ENCODE data around the gene GASK1A.

The GASK1A gene

DNA sequence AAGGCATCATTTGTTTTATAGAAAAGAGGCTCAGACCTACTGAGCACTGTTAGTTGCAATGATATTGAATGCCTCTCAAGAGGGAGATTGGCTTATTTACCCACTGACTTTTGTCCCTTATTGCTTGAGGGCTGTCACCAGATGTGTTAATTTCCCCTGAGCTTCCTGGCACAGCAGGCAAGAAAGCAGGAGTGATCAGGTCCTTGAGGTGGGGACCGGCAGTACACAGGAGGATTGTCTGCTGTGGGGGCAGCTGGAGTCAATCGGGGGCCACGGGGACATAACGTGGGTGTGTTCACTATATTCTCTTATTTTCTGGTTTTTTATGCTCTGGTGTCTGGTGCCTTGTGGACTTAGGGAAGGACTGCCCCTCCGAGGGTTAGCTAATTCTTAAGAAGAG, 44.6 kb downstream of the GASK1A start:
- Mint-ChIP-seq H3K4me3 (no peak overlapping the region), H3K9me3 (peaks cover 11% of the 10 kb centered on the region), H3K36me3 (ENCODE audit: low read depth) (no peaks in the 10 kb centered on the region), H3K27me3 (ENCODE audit: low read depth) (no peaks in the 10 kb centered on the region), H3K4me1 (peaks cover 9% of the 10 kb centered on the region), H3K27ac (no peak overlapping the region)
- TF ChIP-seq, protein P1, sequence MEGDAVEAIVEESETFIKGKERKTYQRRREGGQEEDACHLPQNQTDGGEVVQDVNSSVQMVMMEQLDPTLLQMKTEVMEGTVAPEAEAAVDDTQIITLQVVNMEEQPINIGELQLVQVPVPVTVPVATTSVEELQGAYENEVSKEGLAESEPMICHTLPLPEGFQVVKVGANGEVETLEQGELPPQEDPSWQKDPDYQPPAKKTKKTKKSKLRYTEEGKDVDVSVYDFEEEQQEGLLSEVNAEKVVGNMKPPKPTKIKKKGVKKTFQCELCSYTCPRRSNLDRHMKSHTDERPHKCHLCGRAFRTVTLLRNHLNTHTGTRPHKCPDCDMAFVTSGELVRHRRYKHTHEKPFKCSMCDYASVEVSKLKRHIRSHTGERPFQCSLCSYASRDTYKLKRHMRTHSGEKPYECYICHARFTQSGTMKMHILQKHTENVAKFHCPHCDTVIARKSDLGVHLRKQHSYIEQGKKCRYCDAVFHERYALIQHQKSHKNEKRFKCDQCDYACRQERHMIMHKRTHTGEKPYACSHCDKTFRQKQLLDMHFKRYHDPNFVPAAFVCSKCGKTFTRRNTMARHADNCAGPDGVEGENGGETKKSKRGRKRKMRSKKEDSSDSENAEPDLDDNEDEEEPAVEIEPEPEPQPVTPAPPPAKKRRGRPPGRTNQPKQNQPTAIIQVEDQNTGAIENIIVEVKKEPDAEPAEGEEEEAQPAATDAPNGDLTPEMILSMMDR (IDR thresholded peaks at IDR 0.05; ENCODE audit: unreplicated experiment in 3 of 3) = no peak

DNA sequence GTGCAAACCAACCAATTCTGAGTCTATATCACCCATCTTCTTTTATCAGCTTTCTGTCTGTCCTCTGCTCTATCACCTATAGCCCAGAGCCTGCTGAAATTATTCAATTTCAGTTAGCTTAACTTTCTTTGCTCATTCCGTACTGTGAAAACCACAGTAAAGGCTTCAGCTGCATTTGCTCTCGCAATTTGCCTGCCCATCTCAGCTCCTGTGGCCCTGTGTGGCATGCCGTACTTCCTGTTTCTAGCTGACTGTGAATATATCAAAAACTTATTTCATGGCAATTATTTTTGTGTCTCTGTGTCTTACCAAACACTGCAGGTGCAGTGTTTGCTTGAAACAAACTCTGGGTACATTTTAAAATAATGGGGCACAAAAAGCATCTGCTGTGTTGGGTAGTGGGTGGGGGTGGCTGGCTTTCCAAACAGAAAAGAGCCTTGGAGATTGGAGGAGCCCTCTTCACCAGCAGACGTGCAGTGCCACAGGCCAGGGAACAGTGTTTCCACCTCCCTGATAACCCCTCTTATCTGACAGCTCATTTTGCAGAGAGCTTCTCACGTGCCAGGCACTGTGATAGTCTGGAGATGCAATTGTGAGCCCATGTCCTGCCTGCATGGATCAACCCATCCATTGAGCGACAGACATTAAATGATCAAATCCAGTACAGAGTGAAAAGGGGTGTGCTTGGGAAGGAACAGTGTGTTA, 45.2 kb downstream of the GASK1A start:
- H3K27me3 Mint-ChIP-seq (ENCODE audit: low read depth) = no peaks in the 10 kb centered on the region
- H3K9me3 Mint-ChIP-seq = peaks cover 11% of the 10 kb centered on the region
- H3K27ac Mint-ChIP-seq = no peak overlapping the region
- no peak overlapping the region for H3K4me3 Mint-ChIP-seq
- no peaks in the 10 kb centered on the region for H3K36me3 Mint-ChIP-seq (ENCODE audit: low read depth)
- H3K4me1 Mint-ChIP-seq = peaks cover 9% of the 10 kb centered on the region
- TF ChIP-seq, protein P1 (IDR thresholded peaks at IDR 0.05; ENCODE audit: unreplicated experiment in 3 of 3) = no peak

DNA sequence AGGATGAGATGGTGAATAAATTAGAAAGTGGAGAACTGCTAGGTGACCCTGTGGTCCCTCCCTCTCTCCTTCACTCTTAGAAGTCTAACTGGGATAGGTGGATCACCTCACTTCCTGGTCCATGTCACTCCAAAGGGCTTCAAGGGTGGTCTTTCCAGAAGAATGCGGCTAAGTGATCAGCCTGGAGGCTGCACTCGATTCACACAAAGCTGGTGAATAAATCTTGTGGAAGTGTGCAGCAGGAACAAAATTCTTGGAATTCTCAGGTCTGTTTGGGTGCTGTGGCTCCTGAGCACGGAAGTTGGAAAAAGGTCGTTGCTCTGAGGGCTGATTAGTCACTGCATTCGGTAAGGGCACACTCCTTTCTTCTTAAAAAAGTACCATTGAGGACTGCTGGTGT, 46.3 kb downstream of the GASK1A start:
- H3K9me3 Mint-ChIP-seq = peaks cover 11% of the 10 kb centered on the region
- no peak overlapping the region for H3K4me3 Mint-ChIP-seq
- no peak overlapping the region for H3K27ac Mint-ChIP-seq
- no peaks in the 10 kb centered on the region for H3K36me3 Mint-ChIP-seq (ENCODE audit: low read depth)
- TF ChIP-seq, protein P1 (IDR thresholded peaks at IDR 0.05; ENCODE audit: unreplicated experiment in 3 of 3) = no peak
- no peaks in the 10 kb centered on the region for H3K27me3 Mint-ChIP-seq (ENCODE audit: low read depth)
- peaks cover 9% of the 10 kb centered on the region for H3K4me1 Mint-ChIP-seq

DNA sequence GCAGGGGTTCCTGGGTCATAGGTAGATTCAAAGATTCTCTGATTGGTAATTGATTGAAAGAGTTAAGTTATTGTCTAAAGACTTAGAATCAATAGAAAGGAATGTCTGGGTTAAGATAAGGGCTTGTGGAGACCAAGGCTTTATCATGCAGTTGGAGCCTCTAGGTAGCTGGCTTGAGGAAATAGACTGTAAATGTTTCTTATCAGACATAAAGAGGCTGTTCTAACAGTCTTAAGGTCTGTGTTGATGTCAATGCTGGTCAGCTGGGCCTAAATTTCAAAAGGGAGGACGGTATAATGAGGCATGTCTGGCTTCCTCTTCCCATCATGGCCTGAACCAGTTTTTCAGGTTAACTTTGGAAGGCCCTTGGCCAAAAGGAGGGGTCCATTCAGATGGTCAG, 48.9 kb downstream of the GASK1A start:
- H3K4me1 Mint-ChIP-seq = peaks cover 5% of the 10 kb centered on the region
- H3K4me3 Mint-ChIP-seq = no peak overlapping the region
- no peak overlapping the region for H3K27ac Mint-ChIP-seq
- H3K27me3 Mint-ChIP-seq (ENCODE audit: low read depth) = peaks cover 8% of the 10 kb centered on the region
- TF ChIP-seq, protein P1 (IDR thresholded peaks at IDR 0.05; ENCODE audit: unreplicated experiment in 3 of 3) = no peak
- no peaks in the 10 kb centered on the region for H3K36me3 Mint-ChIP-seq (ENCODE audit: low read depth)
- H3K9me3 Mint-ChIP-seq = no peaks in the 10 kb centered on the region

DNA sequence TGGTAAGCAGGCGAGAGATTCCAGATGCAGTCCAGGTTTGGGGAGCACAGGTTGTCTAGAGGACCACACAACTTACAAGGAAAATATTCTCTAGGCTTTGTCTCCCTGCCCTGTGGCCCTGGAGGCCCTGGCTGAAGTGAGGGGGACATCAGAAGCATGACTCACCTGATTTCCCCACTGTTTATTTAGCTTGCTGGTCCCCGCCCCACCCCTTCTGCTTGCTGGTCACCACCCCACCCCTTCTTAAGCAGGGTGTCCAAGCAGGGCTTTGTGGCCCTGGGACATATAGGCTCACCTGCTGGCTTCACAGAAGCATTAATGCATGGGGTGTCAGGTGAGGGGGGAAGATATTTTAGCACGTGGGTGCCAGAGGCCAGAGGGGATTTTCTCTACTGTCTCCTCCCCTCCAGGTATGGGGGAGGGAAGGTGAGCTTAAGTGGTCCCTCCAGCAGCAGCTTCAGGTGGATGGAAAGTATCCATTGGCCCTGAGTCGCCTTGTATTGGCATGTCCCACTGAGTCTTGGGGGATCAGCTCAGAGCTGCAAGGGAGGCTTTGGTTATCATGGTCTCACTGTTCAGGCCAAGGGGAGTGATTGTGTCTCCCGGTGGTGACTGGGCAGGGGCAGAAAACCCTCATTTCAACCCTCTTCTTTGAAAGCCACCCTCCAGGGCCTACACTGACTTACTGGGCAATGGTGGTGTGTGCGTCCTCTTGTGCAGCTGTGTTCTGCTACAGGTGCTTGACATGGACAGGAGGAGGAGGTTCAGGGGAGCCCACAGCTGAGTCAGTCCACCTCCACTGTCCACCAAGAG, 49.8 kb downstream of the GASK1A start:
- Mint-ChIP-seq H3K4me1 (peaks cover 5% of the 10 kb centered on the region), H3K36me3 (ENCODE audit: low read depth) (no peaks in the 10 kb centered on the region), H3K9me3 (no peaks in the 10 kb centered on the region), H3K27ac (no peak overlapping the region), H3K27me3 (ENCODE audit: low read depth) (peaks cover 8% of the 10 kb centered on the region), H3K4me3 (no peak overlapping the region)
- TF ChIP-seq, protein P1 (IDR thresholded peaks at IDR 0.05; ENCODE audit: unreplicated experiment in 3 of 3) = no peak
